ENCODE measurements around the gene MFNG. TPM values are rescaled to one million over a fixed set of nuclear protein-coding genes. Genes with fewer than 3 reads are reported as not detected.

MFNG gene
- polyA plus RNA-seq, 1 experiment = not detected

- DNase-seq (ENCODE audit: low read depth) = no peak
- POLR2A ChIA-PET = no interaction called here
- H3K27me3 ChIP-seq (ENCODE audit: control insufficient read depth, insufficient read depth, low read length) = no peaks in the 10 kb centered on the region
- H3K4me3 ChIP-seq (ENCODE audit: low read depth, low read length) = no peak overlapping the region
- no peaks in the 10 kb centered on the region for H3K36me3 ChIP-seq (ENCODE audit: control insufficient read depth, insufficient read depth, low read length)
- no peak for TF ChIP-seq CTCF (IDR thresholded peaks at IDR 0.05; ENCODE audit: insufficient read depth, low read depth, low read length)
- CTCF ChIA-PET = interaction anchor here (1.6 kb wide), 1 partner anchor 27 kb away, joined by 6 read pairs; no protein-coding TSS in a partner anchor
These were observed 1.4 kb downstream of the MFNG start for GRCh38 chr22:37484480-37485394.

- TF ChIP-seq CTCF (IDR thresholded peaks at IDR 0.05; ENCODE audit: insufficient read depth, low read depth, low read length) = no peak
- Histone ChIP-seq H3K4me3 (ENCODE audit: low read depth, low read length) (no peak overlapping the region), H3K36me3 (ENCODE audit: control insufficient read depth, insufficient read depth, low read length) (no peaks in the 10 kb centered on the region), H3K27me3 (ENCODE audit: control insufficient read depth, insufficient read depth, low read length) (no peaks in the 10 kb centered on the region)
- CTCF ChIA-PET = interaction anchor here (1.9 kb wide), 1 partner anchor 11 kb away, joined by 11 read pairs; no protein-coding TSS in a partner anchor
- POLR2A ChIA-PET = no interaction called here
- DNase-seq (ENCODE audit: low read depth) = no peak
These were observed 3.1 kb downstream of the MFNG start for GRCh38 chr22:37483050-37483449.

- no peak for DNase-seq (ENCODE audit: low read depth)
- TF ChIP-seq CTCF (IDR thresholded peaks at IDR 0.05; ENCODE audit: insufficient read depth, low read depth, low read length) = no peak
- ChIA-PET CTCF (interaction anchor here (1.9 kb wide), 1 partner anchor 10 kb away, joined by 11 read pairs; no protein-coding TSS in a partner anchor), POLR2A (no interaction called here)
- Histone ChIP-seq H3K4me3 (ENCODE audit: low read depth, low read length) (no peak overlapping the region), H3K36me3 (ENCODE audit: control insufficient read depth, insufficient read depth, low read length) (no peaks in the 10 kb centered on the region), H3K27me3 (ENCODE audit: control insufficient read depth, insufficient read depth, low read length) (no peaks in the 10 kb centered on the region; the same call in 1 of the 2 replicates)
These were observed 3.9 kb downstream of the MFNG start for GRCh38 chr22:37482244-37482643.

- no peak for TF ChIP-seq CTCF (IDR thresholded peaks at IDR 0.05; ENCODE audit: insufficient read depth, low read depth, low read length)
- CTCF ChIA-PET = interaction anchor here (1.1 kb wide), 1 partner anchor 9 kb away, joined by 3 read pairs; no protein-coding TSS in a partner anchor
These were observed 4.8 kb downstream of the MFNG start for GRCh38 chr22:37481347-37481907.

More at GRCh38 chr22:37481347-37481907, 4.8 kb downstream of the MFNG start:
- Histone ChIP-seq H3K27me3 (ENCODE audit: control insufficient read depth, insufficient read depth, low read length) (peaks cover 2% of the 10 kb centered on the region; the same call in 1 of the 2 replicates), H3K36me3 (ENCODE audit: control insufficient read depth, insufficient read depth, low read length) (no peaks in the 10 kb centered on the region), H3K4me3 (ENCODE audit: low read depth, low read length) (no peak overlapping the region)
- POLR2A ChIA-PET = no interaction called here
- DNase-seq (ENCODE audit: low read depth) = no peak

Measured in BJ (cell line).